HG03066 (cell line): ENCODE data around the gene BARX2.

Experiments
- ATAC-seq: cut with Tn5 transposase; IDR thresholded peaks from one replicate; pipeline ENCODE4 v1.9.1; 2021; ENCODE audit warnings: low read depth; ENCODE audit not compliant: unreplicated experiment

Gene BARX2

DNA sequence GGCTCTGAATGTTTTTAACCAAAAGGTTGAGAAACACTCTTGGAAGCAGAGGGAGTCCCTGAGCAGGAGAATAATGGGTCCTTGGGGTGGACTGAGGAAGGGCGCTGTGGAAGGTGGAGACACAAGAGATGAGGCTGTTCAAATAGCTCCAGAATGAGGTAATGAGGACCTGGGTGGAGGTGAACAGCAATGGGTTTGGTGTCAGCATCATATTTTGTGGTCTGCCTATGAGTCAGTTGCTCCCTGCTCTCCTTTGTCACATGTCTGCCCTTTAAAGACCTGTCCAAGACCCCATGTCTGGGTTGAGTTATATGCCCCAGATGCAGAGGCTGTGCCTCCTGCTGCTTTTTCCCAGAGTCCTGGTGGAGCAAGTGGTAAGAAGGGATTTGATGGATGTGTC is 113.6 kb downstream of the BARX2 start:
- no peak for ATAC-seq

DNA sequence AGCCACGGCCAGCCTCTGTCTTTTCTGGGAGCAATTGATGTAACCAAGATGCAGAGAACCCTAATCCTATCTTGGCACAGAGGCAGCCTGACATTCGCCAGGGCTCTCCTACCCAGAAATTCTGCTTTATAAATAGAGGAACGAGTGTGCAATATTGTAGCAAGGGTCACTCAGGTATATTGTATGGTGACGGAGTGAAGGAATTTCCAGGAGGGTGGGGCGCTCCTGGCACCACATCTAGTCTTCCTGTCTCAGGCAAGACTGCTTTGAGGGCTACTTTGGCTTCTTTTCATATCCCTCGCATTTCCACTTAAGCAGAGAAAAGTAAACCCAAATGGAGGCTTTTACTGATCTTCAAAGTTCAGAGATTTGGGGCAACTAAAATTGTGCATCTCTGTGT is 114.4 kb downstream of the BARX2 start:
- ATAC-seq: no peak

DNA sequence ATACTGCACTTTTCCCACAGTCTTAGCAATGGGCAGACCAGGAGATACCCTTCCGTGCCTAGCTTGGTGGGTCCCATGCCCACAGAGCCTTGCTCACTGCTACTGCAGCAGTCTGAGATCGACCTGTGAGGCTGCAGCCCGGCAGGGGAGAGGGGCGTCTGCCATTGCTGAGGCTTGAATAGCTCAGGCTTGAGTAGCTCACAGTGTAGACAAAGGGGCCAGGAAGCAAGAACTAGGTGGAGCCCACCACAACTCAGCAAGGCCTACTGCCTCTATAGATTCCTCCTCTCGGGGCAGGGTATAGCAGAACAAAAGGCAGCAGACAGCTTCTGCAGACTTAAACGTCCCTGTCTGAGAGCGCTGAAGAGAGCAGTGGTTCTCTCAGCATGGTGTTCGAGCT is 118.1 kb downstream of the BARX2 start:
- ATAC-seq: no peak
